ENCODE measurements around the gene PEX3. TPM values are rescaled to one million over a fixed set of nuclear protein-coding genes. Genes with fewer than 3 reads are reported as not detected.

Gene PEX3
- total and polyA plus RNA-seq, 2 experiments from 2014 or later, result 13.8 to 19.4 TPM

- Histone ChIP-seq H3K4me3 (no peak overlapping the region), H3K36me3 (ENCODE audit: insufficient read depth) (no peaks in the 10 kb centered on the region; the same call in 1 of the 2 replicates), H3K27ac (ENCODE audit: low read depth) (no peak overlapping the region), H3K4me2 (no peak overlapping the region), H3K27me3 (ENCODE audit: insufficient read depth) (no peaks in the 10 kb centered on the region), H3K4me1 (ENCODE audit: insufficient read depth) (no peaks in the 10 kb centered on the region), H4K20me1 (replicated peaks; ENCODE audit: insufficient read depth) (peaks cover 2% of the 10 kb centered on the region; the same call in 1 of the 2 replicates), H3K9me2 (ENCODE audit: insufficient read depth) (no peaks in the 10 kb centered on the region), H3K79me2 (replicated peaks; ENCODE audit: insufficient read depth) (no peaks in the 10 kb centered on the region), H3F3A (replicated peaks; ENCODE audit: low read depth) (no peaks in the 10 kb centered on the region), H2AFZ (no peak overlapping the region)
- ATAC-seq, result no peak
- H3K9me3 Mint-ChIP-seq, result no peaks in the 10 kb centered on the region
- H3K4me3 Mint-ChIP-seq, result no peak overlapping the region
- no peak overlapping the region for H3K27ac Mint-ChIP-seq
- H3K27me3 Mint-ChIP-seq (ENCODE audit: insufficient read depth, low read depth, poor library complexity), result no peaks in the 10 kb centered on the region
- H3K4me1 Mint-ChIP-seq, result no peaks in the 10 kb centered on the region
- DNase-seq (ENCODE audit: low spot score), result no peak
- no peak for TF ChIP-seq ZNF331 (CRISPR knock-in tag; IDR thresholded peaks at IDR 0.05; ENCODE audit: low read depth)
- no peak for TF ChIP-seq JUNB (IDR thresholded peaks at IDR 0.05; ENCODE audit: unreplicated experiment)
- no peak for TF ChIP-seq REST (IDR thresholded peaks at IDR 0.05; ENCODE audit: unreplicated experiment)
- TF ChIP-seq STAT1 (IDR thresholded peaks at IDR 0.05; ENCODE audit: unreplicated experiment), result no peak
- TF ChIP-seq EZH2 (IDR thresholded peaks at IDR 0.05; ENCODE audit: low read depth, unreplicated experiment), result no peak
- TF ChIP-seq ZNF114 (CRISPR knock-in tag; IDR thresholded peaks at IDR 0.05), result no peak
- peaks cover 14% of the 10 kb centered on the region for H3K36me3 Mint-ChIP-seq (ENCODE audit: low read depth)
These were observed 18.0 kb upstream of the PEX3 start for GRCh38 chr6:143432588-143432987.

GRCh38 chr6:143441010-143441409 is 9.6 kb upstream of the PEX3 start:
- Mint-ChIP-seq H3K4me3 (no peak overlapping the region), H3K36me3 (ENCODE audit: low read depth) (peaks cover 30% of the 10 kb centered on the region), H3K27me3 (ENCODE audit: insufficient read depth, low read depth, poor library complexity) (no peaks in the 10 kb centered on the region), H3K9me3 (no peaks in the 10 kb centered on the region), H3K4me1 (peaks cover 10% of the 10 kb centered on the region), H3K27ac (no peak overlapping the region)
- Histone ChIP-seq H3K79me2 (replicated peaks; ENCODE audit: insufficient read depth) (peaks cover 17% of the 10 kb centered on the region), H3K4me2 (no peak overlapping the region), H3K9me2 (ENCODE audit: insufficient read depth) (no peaks in the 10 kb centered on the region), H4K20me1 (replicated peaks; ENCODE audit: insufficient read depth) (no peaks in the 10 kb centered on the region; the same call in 1 of the 2 replicates), H3K36me3 (ENCODE audit: insufficient read depth) (peaks cover 6% of the 10 kb centered on the region; the same call in 1 of the 2 replicates), H2AFZ (no peak overlapping the region), H3K4me1 (ENCODE audit: insufficient read depth) (peaks cover 8% of the 10 kb centered on the region; the same call in 1 of the 2 replicates), H3K27ac (ENCODE audit: low read depth) (no peak overlapping the region), H3K4me3 (no peak overlapping the region), H3F3A (replicated peaks; ENCODE audit: low read depth) (no peaks in the 10 kb centered on the region), H3K27me3 (ENCODE audit: insufficient read depth) (no peaks in the 10 kb centered on the region)
- DNase-seq (ENCODE audit: low spot score) (no peak), ATAC-seq (no peak)
- TF ChIP-seq JUNB (IDR thresholded peaks at IDR 0.05; ENCODE audit: unreplicated experiment) (no peak), ZNF462 (CRISPR knock-in tag; IDR thresholded peaks at IDR 0.05) (no peak), EZH2 (IDR thresholded peaks at IDR 0.05; ENCODE audit: low read depth, unreplicated experiment) (no peak), STAT1 (IDR thresholded peaks at IDR 0.05; ENCODE audit: unreplicated experiment) (no peak), NANOG (IDR thresholded peaks at IDR 0.05; ENCODE audit: borderline replicate concordance) (no peak), CTCF (conservative IDR thresholded peaks at IDR 0.05; ENCODE audit: low read depth in 2 of 2) (no peak), ZNF331 (CRISPR knock-in tag; IDR thresholded peaks at IDR 0.05; ENCODE audit: low read depth) (no peak), EZH2phosphoT487 (IDR thresholded peaks at IDR 0.05; ENCODE audit: unreplicated experiment) (no peak)
